Prostate gland (tissue), 2 donors: ENCODE data around the gene SMYD1.

ENCODE experiments used
- POLR2A ChIP-seq: fragments of 450-650 bp; IDR thresholded peaks from one replicate; pipeline ENCODE4 v1.6.1; 2016; ENCODE audit warnings: antibody characterized with exemption, mild to moderate bottlenecking
- POLR2AphosphoS5 ChIP-seq: sonication (generic); formaldehyde crosslinking; IDR thresholded peaks from one replicate; pipeline ENCODE4 v1.6.1; 2017; ENCODE audit warnings: antibody characterized with exemption
- TF ChIP-seq, protein P1 (sequence below), 4 experiments: fragments of 200-600 bp in 2 of 4; fragments of 450-650 bp in 2 of 4; sonication (generic) in 2 of 4; IDR thresholded peaks; 1 replicate in 3 of 4; 2 replicates in 1 of 4; pipeline ENCODE4 v1.5.1; 2016 to 2019; ENCODE audit warnings: antibody characterized with exemption in 4 of 4, mild to moderate bottlenecking in 2 of 4, moderate library complexity in 2 of 4

GRCh38 chr2:88092773-88093172 lies 25.1 kb downstream of the SMYD1 start:
- TF ChIP-seq, protein P1, sequence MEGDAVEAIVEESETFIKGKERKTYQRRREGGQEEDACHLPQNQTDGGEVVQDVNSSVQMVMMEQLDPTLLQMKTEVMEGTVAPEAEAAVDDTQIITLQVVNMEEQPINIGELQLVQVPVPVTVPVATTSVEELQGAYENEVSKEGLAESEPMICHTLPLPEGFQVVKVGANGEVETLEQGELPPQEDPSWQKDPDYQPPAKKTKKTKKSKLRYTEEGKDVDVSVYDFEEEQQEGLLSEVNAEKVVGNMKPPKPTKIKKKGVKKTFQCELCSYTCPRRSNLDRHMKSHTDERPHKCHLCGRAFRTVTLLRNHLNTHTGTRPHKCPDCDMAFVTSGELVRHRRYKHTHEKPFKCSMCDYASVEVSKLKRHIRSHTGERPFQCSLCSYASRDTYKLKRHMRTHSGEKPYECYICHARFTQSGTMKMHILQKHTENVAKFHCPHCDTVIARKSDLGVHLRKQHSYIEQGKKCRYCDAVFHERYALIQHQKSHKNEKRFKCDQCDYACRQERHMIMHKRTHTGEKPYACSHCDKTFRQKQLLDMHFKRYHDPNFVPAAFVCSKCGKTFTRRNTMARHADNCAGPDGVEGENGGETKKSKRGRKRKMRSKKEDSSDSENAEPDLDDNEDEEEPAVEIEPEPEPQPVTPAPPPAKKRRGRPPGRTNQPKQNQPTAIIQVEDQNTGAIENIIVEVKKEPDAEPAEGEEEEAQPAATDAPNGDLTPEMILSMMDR (IDR thresholded peaks at IDR 0.05): no peak
- TF ChIP-seq POLR2AphosphoS5 (no peak), POLR2A (no peak)
